Stimulated activated CD4-positive, alpha-beta T cell treated with anti-CD3 and anti-CD28 coated beads, Interleukin-15, amount 100 ng/mL, for 1 hour (primary cell): ENCODE results near the gene BOK.

ENCODE experiments used
- DNase-seq, 2 donors: peaks; one replicate each; pipeline ENCODE4 v3.0.0-alpha.2; 2020; ENCODE audit warnings: low read depth in 1 of 2, low spot score in 1 of 2

Gene BOK

GRCh38 chr2:241618829-241619228, 60.3 kb downstream of the BOK start:
- no peak for DNase-seq

- no peak for DNase-seq
Measured at GRCh38 chr2:241619597-241620418, 61.3 kb downstream of the BOK start.

- DNase-seq = peak in 1 of 2 donors; percentile 16
Measured at GRCh38 chr2:241620419-241620769, 61.8 kb downstream of the BOK start.
